ENCODE measurements around the gene CTIF. TPM values are rescaled to one million over a fixed set of nuclear protein-coding genes. Genes with fewer than 3 reads are reported as not detected.

The CTIF gene
- 47.1 and 60.8 TPM in 2 replicates for total RNA-seq

GRCh38 chr18:48538531-48539405, at the start of gene CTIF:
Gene CTIF (plus strand): TSS chr18:48539031. CDS start chr18:48619566, 80,535 bp downstream.

Other genes with a start within 250 kb of the CTIF start
- gene ZBTB7C, start 129.6 kb upstream of the CTIF start, total RNA-seq: 0.16 TPM in 1 of 2 replicates, not detected in the other

All from cardiac atrium fibroblast (primary cell).